Adipose tissue (tissue), 3 donors: Measurements from ENCODE around the gene L3MBTL3. TPM values are rescaled to one million over a fixed set of nuclear protein-coding genes. Genes with fewer than 3 reads are reported as not detected.

ENCODE experiments used
- H3K27ac ChIP-seq: one replicate; pipeline ENCODE4 v1.5.1; 2013; ENCODE audit warnings: low read depth, low read length
- WGBS, 3 donors: extraction: QIAGEN DNeasy Blood & Tissue Kit; methylation state at CpG; one replicate each; pipeline ENCODE4 v1.1.7; 2013; 5-methylcytosine and 5-hydroxymethylcytosine counted together
- polyA plus RNA-seq, 3 donors: library from polyadenylated mRNA; stranded (reverse); fragments of 200-250 nt; gene quantifications; one replicate each; pipeline ENCODE4 v1.2.3, GENCODE V29; 2013
- donor health status: healthy with polysubstance abuse.
- donor health status: Bipolar disorder and iron deficiency.
- donor health status: healthy.

L3MBTL3 gene
- polyA plus RNA-seq, 3 donors = 1.1 to 3.6 (median 2.5) TPM

DNA sequence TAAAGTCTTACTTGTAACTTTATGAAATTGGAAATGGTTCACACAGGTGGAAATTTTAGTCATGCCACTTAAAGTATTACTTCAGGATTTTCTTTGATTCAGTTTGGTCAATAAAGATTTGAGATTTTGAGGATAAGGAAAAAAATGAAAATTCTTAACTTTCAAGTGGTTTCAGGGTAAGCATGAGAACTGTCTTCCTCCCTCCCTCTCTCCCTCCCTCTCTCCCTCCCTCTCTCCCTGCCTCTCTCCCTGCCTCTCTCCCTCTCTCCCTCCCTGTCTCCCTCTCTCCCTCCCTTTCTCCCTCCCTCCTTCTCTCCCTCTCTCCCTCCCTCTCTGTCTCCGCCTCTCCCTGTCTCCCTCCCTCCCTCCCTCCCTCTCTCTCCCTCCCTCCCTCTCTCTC, 36.9 kb downstream of the L3MBTL3 start:
- H3K27ac ChIP-seq = no peak overlapping the region
- 50 to 60% methylated on average over 1 of the region's 1 CpG; no CpG with 5 or more reads in 1 of the 3 donors for WGBS, 3 donors

DNA sequence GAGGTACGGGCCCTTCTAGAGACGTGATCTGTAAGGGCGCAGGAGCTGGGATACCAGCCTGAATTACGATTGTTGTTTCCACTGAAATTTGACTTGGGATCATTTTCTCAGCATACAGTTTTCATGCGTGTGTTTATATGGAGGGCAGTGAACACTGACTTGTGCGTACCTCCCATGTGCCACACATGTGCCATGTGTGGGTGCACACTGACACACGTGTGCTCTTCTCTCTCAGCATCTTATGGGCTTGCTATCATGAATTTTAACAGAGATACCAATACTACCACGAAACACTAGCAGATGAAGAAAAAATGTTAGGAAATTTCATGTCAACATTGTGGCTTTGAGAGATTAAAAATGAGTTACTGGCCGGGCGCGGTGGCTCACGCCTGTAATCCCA, 39.1 kb downstream of the L3MBTL3 start:
- WGBS, 3 donors = 96 to 97% (median 97%) methylated on average over 12 of the region's 12 CpGs
- no peak overlapping the region for H3K27ac ChIP-seq

GRCh38 chr6:130063806-130064205, 45.4 kb downstream of the L3MBTL3 start:
- 91 to 94% (median 92%) methylated on average over 5 of the region's 5 CpGs for WGBS, 3 donors
- no peak overlapping the region for H3K27ac ChIP-seq

- WGBS, 3 donors = 94 to 97% (median 97%) methylated on average over 5 of the region's 5 CpGs
- no peak overlapping the region for H3K27ac ChIP-seq
Measured at GRCh38 chr6:130065609-130066156, 47.3 kb downstream of the L3MBTL3 start.

DNA sequence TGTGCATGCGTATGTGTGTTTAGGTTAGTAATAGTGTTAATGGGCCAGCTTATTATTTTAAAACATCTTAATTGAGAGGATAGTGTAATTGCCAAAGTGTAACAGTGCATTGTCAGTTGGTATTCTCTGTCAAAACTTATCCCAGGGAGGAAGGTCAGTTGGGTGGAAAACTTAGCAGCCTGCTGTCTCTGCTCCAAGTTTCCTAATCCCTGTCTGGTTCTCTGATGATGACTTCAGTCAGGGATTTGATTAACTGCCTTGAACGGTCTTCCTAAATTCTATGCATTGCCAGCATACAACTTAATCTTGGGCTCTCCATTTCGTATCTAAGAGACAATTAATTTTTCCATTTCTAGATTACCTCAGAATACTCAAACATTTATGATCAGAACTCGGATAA, 51.1 kb downstream of the L3MBTL3 start:
- 74 to 79% (median 75%) methylated on average over 4 of the region's 4 CpGs for WGBS, 3 donors

DNA sequence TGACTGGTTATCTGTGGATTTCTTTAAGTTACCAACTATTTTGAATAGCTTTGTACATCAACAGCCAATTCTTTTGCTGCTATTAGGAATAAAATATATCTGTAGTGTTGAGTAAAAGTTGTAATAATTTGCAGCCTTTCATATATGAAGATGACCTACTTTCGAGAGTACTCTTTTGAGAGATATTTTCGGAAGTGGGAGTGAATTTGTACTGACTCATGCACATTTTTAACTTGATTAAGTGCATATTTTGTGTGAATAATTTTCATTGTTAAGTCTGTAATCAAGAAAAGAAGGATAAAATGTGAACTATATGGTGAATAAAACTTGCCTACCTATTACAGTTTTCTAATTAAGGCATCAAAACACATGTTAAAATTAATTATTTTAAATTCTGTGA, 51.9 kb downstream of the L3MBTL3 start:
- WGBS, 3 donors = 58 to 82% (median 67%) methylated on average over 2 of the region's 2 CpGs
- no peak overlapping the region for H3K27ac ChIP-seq

More for the DNA sequence above, 51.1 kb downstream of the L3MBTL3 start:
- no peak overlapping the region for H3K27ac ChIP-seq

DNA sequence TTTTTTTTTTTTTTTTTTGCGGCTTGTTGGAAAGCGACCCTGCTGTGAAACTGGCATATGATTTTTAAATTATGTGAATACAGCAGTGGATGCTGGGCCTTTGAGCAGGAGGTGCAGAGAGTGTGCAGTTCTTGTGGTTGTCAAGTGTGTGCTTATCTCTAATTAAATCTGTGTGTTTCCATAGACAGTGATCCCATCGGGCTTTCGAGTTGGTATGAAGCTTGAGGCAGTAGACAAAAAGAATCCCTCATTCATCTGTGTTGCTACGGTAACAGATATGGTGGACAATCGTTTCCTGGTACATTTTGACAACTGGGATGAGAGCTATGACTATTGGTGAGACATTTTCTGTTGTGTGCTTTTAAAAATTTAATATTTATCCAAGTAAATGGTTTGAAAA, 52.4 kb downstream of the L3MBTL3 start:
- H3K27ac ChIP-seq = no peak overlapping the region
- WGBS, 3 donors = 79 to 86% (median 81%) methylated on average over 6 of the region's 6 CpGs

- WGBS, 3 donors = 75 to 90% (median 85%) methylated on average over 3 of the region's 3 CpGs
- no peak overlapping the region for H3K27ac ChIP-seq
Measured at GRCh38 chr6:130075879-130076460, 57.6 kb downstream of the L3MBTL3 start.

DNA sequence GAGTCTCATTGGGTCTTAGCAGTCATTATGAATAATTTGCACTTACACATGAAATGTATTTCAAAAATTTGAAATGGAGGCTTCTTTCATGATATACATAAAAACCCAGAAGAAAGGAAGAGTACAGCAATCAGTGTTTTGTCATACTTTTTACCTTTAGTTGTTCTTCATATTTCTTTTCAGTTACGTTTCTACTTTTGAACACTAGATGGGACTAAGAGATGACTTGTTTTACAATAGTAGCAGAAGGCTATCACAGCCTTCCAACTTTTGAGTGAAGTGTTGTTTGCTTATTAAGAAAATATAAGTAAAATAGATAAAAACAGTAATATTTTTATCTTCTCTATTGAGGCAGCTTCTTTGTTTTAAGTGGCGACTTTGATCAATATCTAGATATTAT, 58.1 kb downstream of the L3MBTL3 start:
- no peak overlapping the region for H3K27ac ChIP-seq
- 43 to 89% (median 65%) methylated on average over 2 of the region's 2 CpGs for WGBS, 3 donors

- no peak overlapping the region for H3K27ac ChIP-seq
Measured at GRCh38 chr6:130090796-130091195, 72.4 kb downstream of the L3MBTL3 start.

- 76 to 100% (median 93%) methylated on average over 1 of the region's 1 CpG for WGBS, 3 donors
- H3K27ac ChIP-seq = no peak overlapping the region
Measured at GRCh38 chr6:130093546-130093945, 75.2 kb downstream of the L3MBTL3 start.

GRCh38 chr6:130098317-130098716, 79.9 kb downstream of the L3MBTL3 start:
- 71 to 80% (median 77%) methylated on average over 4 of the region's 4 CpGs for WGBS, 3 donors

DNA sequence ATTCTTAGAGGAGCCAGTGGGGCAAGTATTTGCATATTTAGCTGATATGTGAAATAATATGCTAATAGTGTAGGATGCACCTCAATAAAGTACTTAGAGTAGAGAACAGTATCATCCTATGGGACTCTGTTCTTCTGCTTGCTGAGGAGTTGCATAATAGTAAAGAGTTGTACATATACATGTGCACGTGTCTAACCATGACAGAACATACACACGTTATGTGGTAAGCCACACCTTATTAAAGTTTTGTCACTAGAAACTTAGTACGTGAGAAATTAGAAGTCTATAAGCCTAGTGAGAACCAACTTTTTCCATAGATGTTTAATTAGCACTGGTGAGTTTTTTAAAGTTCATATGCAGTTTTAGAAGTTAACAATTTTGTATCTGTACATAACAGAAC, 80.7 kb downstream of the L3MBTL3 start:
- no peak overlapping the region for H3K27ac ChIP-seq
- 92 to 96% (median 93%) methylated on average over 3 of the region's 3 CpGs for WGBS, 3 donors

More at GRCh38 chr6:130098317-130098716, 79.9 kb downstream of the L3MBTL3 start:
- no peak overlapping the region for H3K27ac ChIP-seq

- WGBS, 3 donors = 74 to 87% (median 78%) methylated on average over 4 of the region's 4 CpGs
- H3K27ac ChIP-seq = no peak overlapping the region
Measured at GRCh38 chr6:130105996-130106704, 87.8 kb downstream of the L3MBTL3 start.

- 91 to 97% (median 93%) methylated on average over 1 of the region's 1 CpG for WGBS, 3 donors
Measured at GRCh38 chr6:130107710-130108109, 89.3 kb downstream of the L3MBTL3 start.

DNA sequence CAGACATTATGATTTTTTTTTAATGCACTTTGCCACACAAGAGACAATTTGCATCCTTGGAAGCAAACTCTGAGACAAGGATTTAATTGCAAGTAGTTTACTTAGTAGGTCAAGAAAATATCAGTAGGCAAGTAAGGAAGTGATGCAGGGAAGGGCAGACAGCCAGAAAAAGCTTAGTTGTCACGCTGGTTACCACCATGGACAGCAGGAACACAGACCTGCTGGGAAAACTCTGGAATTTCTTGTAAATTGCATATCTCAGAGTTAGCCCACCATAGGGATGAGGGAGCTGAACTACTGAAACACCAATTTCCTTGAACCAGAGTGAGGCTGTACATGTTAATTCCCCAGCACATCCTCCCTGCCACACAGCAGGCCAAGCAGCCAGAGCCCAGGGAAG, 92.7 kb downstream of the L3MBTL3 start:
- 87 to 94% (median 89%) methylated on average over 1 of the region's 1 CpG for WGBS, 3 donors
- H3K27ac ChIP-seq = no peak overlapping the region

More at GRCh38 chr6:130107710-130108109, 89.3 kb downstream of the L3MBTL3 start:
- H3K27ac ChIP-seq = no peak overlapping the region

GRCh38 chr6:130113201-130113710, 94.9 kb downstream of the L3MBTL3 start:
- WGBS, 3 donors = 77 to 93% (median 91%) methylated on average over 2 of the region's 2 CpGs
- H3K27ac ChIP-seq = no peak overlapping the region

DNA sequence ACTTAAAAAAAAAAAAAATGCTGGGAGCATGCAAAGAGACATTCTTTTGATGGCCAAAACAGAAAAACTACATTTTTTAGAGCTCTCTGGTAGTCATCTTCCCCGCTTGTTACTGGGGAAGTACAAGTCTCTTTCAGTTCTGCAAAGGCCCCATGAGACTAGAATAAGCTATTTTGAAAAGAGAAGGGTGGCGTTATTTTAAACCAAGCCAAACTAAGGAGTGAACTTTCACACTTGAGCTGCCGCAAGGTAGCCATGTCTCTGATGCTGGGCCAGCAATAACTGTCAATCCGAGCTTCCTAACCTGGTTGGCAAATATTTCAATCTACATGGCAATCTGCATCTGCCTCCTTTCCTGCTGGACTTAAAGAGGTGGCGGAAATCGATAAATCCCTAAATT, 96.7 kb downstream of the L3MBTL3 start:
- WGBS, 3 donors = 82 to 93% (median 88%) methylated on average over 6 of the region's 6 CpGs
- no peak overlapping the region for H3K27ac ChIP-seq

DNA sequence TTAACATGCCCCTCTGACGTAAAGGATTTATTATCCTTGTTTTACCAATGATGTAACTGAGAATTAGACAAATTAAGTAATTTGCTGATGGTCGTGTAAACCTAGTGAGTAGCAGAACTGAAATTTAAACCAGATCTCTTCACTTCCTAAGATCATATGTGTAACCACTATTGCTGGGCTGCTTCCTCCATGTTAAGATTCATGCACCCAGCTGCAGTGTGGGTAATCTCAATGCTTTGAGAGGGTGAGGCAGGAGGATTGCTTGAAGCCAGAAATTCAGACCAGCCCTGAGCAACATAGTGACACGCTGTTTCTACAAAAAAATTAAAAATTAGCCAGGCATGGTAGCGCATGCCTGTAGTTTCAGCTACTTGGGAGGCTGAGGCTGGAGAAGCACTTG, 97.9 kb downstream of the L3MBTL3 start:
- no peak overlapping the region for H3K27ac ChIP-seq
- 84 to 89% (median 88%) methylated on average over 4 of the region's 4 CpGs for WGBS, 3 donors
